GDM1 (cell line): Measurements from ENCODE around the gene STUB1.

Experiments used
- DNase-seq: peaks from one replicate; lab custom pipeline; 2025; lab: John Stamatoyannopoulos, UW

STUB1 gene

DNA sequence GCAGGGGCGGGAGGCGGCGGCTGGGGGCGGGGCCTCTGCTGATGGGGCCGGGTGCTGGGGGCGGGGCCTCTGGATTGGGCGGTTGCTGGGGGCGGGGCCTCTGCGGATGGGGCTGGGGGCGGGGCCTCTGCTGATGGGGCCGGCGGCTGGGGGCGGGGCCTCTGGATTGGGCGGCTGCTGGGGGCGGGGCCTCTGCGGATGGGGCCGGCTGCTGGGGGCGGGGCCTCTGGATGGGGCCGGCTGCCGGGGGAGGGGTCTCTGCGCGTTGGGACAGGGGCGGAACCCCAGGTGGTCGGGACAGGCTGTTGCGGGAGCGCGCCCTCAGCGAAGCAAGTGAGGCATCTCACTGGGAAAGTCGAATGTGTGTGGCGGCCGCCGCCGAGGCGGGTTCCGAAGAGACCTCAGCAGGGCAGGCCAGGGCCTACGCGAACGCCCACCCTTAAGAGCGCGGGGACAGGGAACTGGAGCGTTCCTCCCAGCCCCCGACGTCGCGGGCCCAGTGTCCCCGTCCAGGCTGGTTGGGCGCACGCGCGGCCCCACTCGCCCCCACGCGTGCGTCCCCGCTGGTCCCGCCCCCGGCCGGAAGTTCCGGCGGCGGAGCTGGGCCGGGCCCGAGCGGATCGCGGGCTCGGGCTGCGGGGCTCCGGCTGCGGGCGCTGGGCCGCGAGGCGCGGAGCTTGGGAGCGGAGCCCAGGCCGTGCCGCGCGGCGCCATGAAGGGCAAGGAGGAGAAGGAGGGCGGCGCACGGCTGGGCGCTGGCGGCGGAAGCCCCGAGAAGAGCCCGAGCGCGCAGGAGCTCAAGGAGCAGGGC is at the start of gene STUB1:
STUB1 (plus strand) TSS at position 597 of the 811 bp plus-strand sequence; CDS start at position 713, 116 bp downstream.
- DNase-seq = peak; percentile 80

- DNase-seq = no peak
Measured at GRCh38 chr16:630815-631405, 49.3 kb upstream of the STUB1 start, which contains the start of gene WFIKKN1. Gene WFIKKN1 (plus strand): TSS chr16:630985. CDS start chr16:631254, 269 bp downstream.

DNA sequence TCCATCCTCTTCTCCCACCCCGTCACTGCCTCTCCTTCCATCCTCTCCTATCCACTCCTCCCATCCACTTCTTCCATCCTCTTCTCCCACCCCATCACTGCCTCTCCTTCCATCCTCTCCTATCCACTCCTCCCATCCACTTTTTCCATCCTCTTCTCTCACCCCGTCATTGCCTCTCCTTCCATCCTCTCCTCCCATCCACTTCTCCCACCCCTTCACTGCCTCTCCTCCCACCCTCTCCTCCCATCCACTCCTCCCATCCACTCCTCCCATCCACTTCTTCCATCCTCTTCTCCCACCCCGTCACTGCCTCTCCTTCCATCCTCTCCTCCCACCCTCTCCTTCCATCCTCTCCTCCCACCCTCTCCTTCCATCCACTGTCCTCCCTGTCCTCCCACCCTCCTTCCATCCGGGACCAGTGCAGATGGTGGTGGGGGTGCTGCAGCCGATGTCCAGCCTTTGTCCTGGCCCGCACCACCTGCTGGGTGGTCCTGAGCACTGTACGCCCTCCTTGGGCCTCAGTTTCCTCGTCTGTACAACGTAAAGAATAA is 48.3 kb upstream of the STUB1 start:
- no peak for DNase-seq

DNA sequence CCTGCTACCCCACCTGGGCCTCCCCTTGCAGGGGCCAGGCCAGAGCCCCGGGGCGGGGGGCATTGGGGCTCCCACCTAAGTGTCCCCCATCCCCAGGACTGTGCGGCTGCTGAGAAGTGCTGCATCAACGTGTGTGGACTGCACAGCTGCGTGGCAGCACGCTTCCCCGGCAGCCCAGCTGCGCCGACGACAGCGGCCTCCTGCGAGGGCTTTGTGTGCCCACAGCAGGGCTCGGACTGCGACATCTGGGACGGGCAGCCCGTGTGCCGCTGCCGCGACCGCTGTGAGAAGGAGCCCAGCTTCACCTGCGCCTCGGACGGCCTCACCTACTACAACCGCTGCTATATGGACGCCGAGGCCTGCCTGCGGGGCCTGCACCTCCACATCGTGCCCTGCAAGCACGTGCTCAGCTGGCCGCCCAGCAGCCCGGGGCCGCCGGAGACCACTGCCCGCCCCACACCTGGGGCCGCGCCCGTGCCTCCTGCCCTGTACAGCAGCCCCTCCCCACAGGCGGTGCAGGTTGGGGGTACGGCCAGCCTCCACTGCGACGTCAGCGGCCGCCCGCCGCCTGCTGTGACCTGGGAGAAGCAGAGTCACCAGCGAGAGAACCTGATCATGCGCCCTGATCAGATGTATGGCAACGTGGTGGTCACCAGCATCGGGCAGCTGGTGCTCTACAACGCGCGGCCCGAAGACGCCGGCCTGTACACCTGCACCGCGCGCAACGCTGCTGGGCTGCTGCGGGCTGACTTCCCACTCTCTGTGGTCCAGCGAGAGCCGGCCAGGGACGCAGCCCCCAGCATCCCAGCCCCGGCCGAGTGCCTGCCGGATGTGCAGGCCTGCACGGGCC is 47.5 kb upstream of the STUB1 start:
- DNase-seq = no peak

GRCh38 chr16:633336-634050 is 46.7 kb upstream of the STUB1 start:
- DNase-seq = no peak

DNA sequence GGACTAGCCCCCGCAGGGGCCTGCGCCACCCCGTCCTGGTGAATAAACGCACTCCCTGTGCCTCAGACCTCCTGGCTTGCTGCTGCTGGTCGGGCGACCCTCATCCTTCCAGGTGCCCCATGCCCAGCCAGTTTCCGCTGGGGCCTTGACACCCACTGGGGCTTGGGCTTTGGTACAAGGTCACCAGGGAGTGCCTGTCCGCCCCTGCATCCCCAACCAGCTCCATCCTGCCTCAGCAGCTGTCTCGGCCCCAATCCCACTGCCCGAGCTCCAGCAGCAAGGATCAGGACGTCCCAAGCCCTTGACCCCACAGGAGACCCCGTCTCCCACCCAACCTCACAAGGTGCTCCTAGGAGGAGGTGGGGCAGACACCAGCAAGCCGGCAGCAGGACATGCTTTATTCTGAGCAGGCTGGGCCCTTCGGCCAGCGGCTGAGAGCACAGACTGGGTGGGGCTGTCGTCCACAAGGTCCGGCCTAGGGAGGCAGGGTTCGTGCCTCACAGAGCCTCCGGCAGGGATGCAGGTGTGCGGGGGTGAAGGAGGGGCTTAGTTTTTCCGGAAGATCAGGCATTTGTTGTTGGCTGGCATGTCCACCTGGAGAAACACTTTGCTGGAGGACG is 46.0 kb upstream of the STUB1 start:
- no peak for DNase-seq

DNA sequence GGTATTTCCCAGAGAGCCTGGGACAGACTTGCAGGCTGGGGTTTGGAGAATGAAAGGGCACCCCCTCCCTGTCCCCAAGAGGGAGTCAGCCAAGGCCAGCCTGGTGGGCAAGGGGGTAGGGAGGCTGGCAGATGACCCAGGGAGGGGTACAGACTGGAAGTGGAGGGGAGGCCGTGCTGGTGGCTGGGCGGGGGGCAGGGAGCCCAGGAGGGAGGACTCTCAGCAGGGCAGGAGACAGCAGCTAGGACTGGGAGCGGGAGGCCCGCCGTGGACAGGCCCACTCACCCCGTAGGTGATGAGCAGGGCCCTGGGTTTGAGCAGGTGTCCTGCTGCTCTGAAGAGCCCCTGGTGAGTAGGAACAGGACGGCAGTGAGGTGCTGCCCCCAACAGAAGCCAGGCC is 45.2 kb upstream of the STUB1 start:
- DNase-seq = no peak

- no peak for DNase-seq
Measured at GRCh38 chr16:635573-636205, 44.5 kb upstream of the STUB1 start.

- peak; percentile 91 for DNase-seq
Measured at GRCh38 chr16:636206-637080, 43.8 kb upstream of the STUB1 start, which contains the start of gene METTL26. Gene METTL26 (minus strand): TSS chr16:636305. CDS start chr16:636290, 15 bp downstream.

DNA sequence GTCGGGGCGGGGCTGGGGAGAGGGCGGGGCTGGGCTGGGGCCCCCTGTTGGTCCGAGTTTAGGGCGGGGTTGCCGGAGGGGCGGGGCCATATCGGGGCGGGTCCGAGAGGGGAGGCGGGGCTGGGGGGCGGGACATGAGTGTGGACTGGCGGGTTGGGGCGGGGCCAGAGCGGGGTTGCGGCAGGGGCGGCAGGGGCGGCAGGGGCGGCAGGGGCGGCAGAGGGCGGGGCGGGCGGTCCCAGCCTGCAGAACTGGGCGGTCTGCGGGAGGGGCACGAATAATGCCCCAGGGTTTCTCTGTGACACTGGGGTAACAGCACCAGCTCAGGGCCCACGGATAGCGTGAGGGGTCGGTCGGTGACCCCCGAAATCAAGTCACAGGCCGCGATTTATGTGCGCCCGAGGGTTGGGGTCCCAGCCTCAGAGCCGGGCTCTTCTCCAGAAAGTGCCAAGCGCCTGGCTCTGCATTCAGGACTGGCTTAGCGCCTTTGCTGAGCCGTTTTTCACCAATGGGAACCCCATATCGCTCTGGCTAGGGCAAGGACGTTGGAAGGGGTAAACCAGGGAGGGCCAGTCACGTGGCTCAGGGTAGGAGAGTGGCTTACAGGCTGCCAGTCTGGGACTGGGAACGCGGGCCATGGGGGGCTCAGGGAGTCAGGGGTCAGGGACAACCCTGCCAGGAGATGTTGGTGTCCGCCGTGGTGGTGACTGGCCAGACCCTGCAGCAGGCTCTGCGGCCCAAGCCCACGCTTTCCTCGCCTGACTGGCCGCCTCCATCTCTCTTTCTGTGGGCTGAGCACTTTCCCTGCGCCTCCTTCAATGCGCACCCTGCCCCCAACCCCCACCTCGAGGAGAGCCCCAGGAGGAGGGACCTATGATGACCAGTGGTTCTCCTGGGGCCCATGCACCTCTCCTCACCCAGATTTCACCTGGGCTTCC is 42.9 kb upstream of the STUB1 start:
- DNase-seq = peak; percentile 86

DNA sequence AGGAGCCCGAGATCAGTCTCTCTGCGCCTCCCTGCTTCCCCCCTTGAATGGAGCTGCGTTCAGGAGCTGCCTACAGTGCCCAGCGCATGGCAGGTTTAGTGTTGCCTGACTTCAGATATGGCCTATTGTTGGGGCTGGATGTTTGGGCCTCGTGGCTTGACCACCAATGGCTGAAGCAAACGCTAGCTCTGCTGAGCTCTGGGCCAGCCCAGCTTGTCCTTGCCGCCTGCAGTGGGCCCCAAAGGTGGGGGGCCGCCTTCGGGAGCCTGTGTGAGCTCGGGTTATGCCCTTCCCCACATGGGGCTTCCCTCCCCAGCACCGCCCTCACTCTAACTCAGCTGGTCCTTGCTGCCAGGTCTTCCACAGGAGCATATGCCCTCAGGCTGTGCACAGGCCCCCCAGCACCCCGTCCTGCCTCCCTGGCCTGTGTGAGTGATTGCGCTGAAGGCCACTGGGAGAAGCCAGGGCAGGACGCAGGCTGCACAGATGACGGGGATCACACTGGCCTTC is 42.1 kb upstream of the STUB1 start:
- DNase-seq = no peak

- no peak for DNase-seq
Measured at GRCh38 chr16:638836-639235, 41.4 kb upstream of the STUB1 start.

DNA sequence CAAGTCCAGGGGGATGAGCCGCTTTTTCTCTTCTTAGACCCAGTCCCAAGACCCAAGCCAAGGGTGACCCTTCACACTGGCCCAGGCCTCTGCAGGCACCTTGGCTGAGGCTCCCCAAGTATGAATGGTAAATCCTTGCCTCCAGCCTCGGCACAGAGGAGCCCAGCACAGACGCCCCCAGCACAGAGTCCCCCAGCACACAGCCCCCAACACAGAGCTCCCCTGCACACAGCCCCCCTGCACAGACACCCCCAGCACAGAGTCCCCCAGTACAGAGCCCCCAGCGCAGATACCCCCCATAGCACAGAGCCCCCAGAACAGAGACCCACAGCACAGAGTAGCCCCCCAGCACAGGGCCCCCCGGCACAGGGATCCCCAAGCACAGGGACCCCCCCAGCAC is 39.6 kb upstream of the STUB1 start:
- DNase-seq = no peak

DNA sequence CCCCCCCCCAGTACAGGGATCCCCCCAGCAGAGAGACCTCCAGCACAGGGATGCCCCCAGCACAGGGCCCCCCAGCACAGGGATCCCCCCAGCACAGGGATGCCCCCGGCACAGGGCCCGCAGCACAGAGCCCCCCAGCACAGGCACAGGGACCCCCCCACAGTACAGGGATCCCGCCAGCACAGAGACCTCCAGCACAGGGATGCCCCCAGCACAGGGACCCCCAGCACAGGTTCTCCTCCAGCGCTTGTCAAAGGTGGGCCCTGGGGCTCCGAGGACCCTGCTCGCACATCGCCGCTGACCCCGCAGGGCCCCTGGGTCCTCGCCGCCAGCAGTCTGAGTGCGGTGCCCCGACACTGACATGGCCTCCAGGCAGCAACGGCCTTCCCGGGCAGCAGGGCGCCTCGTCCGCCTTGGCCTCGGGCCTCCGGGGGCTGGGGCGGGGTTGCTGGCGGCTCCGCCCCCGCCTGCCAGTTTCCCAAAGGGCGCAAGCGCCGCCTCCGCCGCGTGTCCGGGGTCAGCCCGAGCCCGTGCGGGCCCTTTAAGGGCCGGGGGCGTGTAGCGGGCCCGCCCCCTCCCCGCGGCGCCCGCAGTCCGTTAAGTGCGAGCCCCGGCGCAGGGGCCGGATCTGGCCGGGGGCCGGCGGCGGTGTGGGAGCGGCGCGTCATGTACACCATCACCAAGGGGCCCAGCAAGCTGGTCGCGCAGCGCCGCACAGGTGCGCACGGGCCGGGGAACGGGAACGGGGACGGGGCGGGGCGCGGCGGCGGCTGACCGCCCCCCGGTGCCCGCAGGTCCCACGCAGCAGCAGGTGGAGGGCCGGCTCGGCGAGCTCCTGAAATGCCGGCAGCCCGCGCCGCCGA is 38.7 kb upstream of the STUB1 start, which contains the start of gene MCRIP2:
MCRIP2 (plus strand) TSS at position 503 of the 863 bp plus-strand sequence; CDS start at position 667, 164 bp downstream.
- DNase-seq = peak; percentile 76

DNA sequence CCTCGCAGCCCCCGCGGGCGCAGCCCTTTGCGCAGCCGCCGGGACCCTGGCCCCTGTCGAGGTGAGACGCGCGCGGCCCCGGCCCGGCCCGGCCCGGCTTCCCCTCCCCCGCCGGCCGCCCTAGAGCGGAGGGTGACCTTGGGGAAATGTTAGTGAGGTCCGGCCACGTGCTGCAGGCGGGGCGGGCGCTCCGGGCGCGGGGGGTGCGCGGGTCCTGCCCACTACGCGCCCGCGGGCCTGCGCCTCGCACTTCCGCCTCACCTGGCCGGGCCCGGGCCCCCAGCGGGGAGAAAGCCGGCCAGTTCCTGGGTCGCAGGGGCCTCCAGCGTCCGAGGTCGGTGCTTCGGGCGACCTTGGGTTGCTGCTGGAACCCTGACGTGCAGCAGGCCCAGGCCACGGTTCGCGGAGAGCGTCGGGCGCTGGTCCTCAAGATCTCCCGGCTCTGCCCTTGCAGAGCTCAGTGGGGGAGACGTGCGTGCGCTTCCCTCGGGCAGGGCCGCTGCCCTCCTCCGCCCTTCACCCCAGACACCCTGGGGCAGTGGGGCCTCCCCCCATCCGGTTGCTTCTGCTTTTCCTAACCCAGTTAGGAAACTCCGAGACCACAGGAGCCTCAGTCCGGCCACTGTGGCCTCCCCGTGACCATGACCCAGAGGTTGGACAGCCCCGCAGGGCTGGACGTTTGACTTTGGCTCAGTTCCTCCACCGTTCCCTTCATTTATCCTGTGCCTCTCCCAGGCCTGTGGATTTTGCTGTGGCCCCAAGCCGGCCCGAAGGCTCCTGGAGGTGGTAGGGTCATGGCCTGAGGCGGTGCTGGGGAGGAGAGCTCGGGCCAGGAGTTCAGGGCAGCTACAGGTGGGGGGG is 37.8 kb upstream of the STUB1 start:
- peak; percentile 8 for DNase-seq

DNA sequence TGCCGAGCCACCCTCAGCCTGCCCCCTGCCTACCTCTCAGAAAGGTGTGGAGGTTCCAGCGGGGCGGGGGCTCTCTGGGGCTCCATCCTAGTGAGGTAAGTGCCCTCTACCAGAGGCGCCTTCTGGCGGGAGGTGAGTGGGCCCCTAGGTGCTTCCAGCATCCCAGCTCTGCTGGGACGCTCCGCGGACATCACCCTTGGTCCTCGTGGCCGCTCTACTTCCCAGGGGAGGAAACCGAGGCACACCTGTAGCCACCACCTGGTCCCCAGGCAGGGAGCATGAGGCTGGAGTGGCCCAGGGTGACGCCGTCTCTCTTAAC is 37.2 kb upstream of the STUB1 start:
- DNase-seq = no peak
